GM19240 (cell line): Measurements from ENCODE around the gene NUDT4B.
"Not testable (repeated sequence)": the region's sequence is repeated elsewhere in the genome, so short reads cannot be mapped to it uniquely, and the experiment has no call there.

ENCODE experiments used
- DNase-seq: peaks from one replicate; pipeline ENCODE4 v3.0.0; 2011; ENCODE audit warnings: low spot score; ENCODE audit not compliant: insufficient read length

NUDT4B gene

GRCh38 chr1:148735538-148735937, 13.0 kb upstream of the NUDT4B start:
- not testable (repeated sequence) for DNase-seq

GRCh38 chr1:148738667-148739066, 9.9 kb upstream of the NUDT4B start:
- DNase-seq = not testable (repeated sequence)

- not testable (repeated sequence) for DNase-seq
These were observed 5.4 kb upstream of the NUDT4B start for GRCh38 chr1:148743200-148743599.

- DNase-seq = not testable (repeated sequence)
These were observed 4.6 kb upstream of the NUDT4B start for GRCh38 chr1:148743726-148744720.

GRCh38 chr1:148749335-148749681, 734 bp downstream of the NUDT4B start:
- DNase-seq = not testable (repeated sequence)

- not testable (repeated sequence) for DNase-seq
These were observed 7.7 kb downstream of the NUDT4B start for GRCh38 chr1:148756231-148756630.

GRCh38 chr1:148757446-148757845, 8.9 kb downstream of the NUDT4B start:
- not testable (repeated sequence) for DNase-seq

GRCh38 chr1:148758412-148758811, 9.8 kb downstream of the NUDT4B start:
- DNase-seq = not testable (repeated sequence)

GRCh38 chr1:148758925-148759324, 10.4 kb downstream of the NUDT4B start:
- not testable (repeated sequence) for DNase-seq

- DNase-seq = not testable (repeated sequence)
These were observed 11.2 kb downstream of the NUDT4B start for GRCh38 chr1:148759749-148760148.

- not testable (repeated sequence) for DNase-seq
These were observed 11.6 kb downstream of the NUDT4B start for GRCh38 chr1:148760206-148760605.

- not testable (repeated sequence) for DNase-seq
These were observed 12.8 kb downstream of the NUDT4B start for GRCh38 chr1:148761360-148761759.

- DNase-seq = not testable (repeated sequence)
These were observed 16.9 kb downstream of the NUDT4B start for GRCh38 chr1:148765238-148766019.

GRCh38 chr1:148768541-148768940, 20.0 kb downstream of the NUDT4B start:
- DNase-seq = not testable (repeated sequence)

- DNase-seq = not testable (repeated sequence)
These were observed 20.9 kb downstream of the NUDT4B start for GRCh38 chr1:148769495-148769894.

- DNase-seq = not testable (repeated sequence)
These were observed 25.1 kb downstream of the NUDT4B start for GRCh38 chr1:148773690-148774089.

- not testable (repeated sequence) for DNase-seq
These were observed 25.5 kb downstream of the NUDT4B start for GRCh38 chr1:148774102-148774501.

- not testable (repeated sequence) for DNase-seq
These were observed 26.7 kb downstream of the NUDT4B start for GRCh38 chr1:148775263-148775662.

GRCh38 chr1:148777649-148778048, 29.1 kb downstream of the NUDT4B start:
- DNase-seq = not testable (repeated sequence)

GRCh38 chr1:148780404-148780803, 31.8 kb downstream of the NUDT4B start:
- not testable (repeated sequence) for DNase-seq

GRCh38 chr1:148791543-148792099, 43.0 kb downstream of the NUDT4B start:
- DNase-seq = not testable (repeated sequence)
